Liver (tissue), 9 donors: Measurements from ENCODE around the gene FBXL13. TPM values are rescaled to one million over a fixed set of nuclear protein-coding genes. Genes with fewer than 3 reads are reported as not detected.

Experiments
- DNase-seq: peaks from one replicate; pipeline ENCODE4 v3.0.0-alpha.2; 2017; ENCODE audit warnings: low spot score
- H3K27ac ChIP-seq, 2 donors: one replicate each; pipeline ENCODE4 v1.7.0; 2013; ENCODE audit warnings: inconsistent platforms in 2 of 2, low read length in 2 of 2, control low read depth in 1 of 2, low read depth in 1 of 2, mild to moderate bottlenecking in 1 of 2
- H3K27me3 ChIP-seq, 4 donors: one replicate each; pipeline versions ENCODE4 v1.6.1 to v1.7.0; 2013; ENCODE audit warnings: low read length in 3 of 4, inconsistent platforms in 1 of 4, mild to moderate bottlenecking in 1 of 4, moderate library complexity in 1 of 4; ENCODE audit not compliant: control insufficient read depth in 4 of 4, insufficient read depth in 4 of 4
- H3K36me3 ChIP-seq, 4 donors: one replicate each; pipeline versions ENCODE4 v1.6.1 to v1.7.0; 2013; ENCODE audit warnings: low read length in 3 of 4, mild to moderate bottlenecking in 3 of 4, low read depth in 1 of 4, moderate library complexity in 1 of 4; ENCODE audit not compliant: control insufficient read depth in 4 of 4, insufficient read depth in 3 of 4
- H3K4me1 ChIP-seq, 4 donors: one replicate each; pipeline versions ENCODE4 v1.6.1 to v1.7.0; 2013; ENCODE audit warnings: low read length in 3 of 4, mild to moderate bottlenecking in 3 of 4, moderate library complexity in 1 of 4; ENCODE audit not compliant: control insufficient read depth in 4 of 4, insufficient read depth in 4 of 4
- H3K4me3 ChIP-seq, 3 donors: one replicate each; pipeline versions ENCODE4 v1.6.1 to v1.7.0; 2013; ENCODE audit warnings: low read length in 3 of 3, control low read depth in 1 of 3, low read depth in 1 of 3, mild to moderate bottlenecking in 1 of 3
- H3K9ac ChIP-seq, 2 donors: one replicate each; pipeline ENCODE4 v1.7.0; 2013; ENCODE audit warnings: low read length in 2 of 2, mild to moderate bottlenecking in 2 of 2, moderate library complexity in 2 of 2, control low read depth in 1 of 2, low read depth in 1 of 2
- H3K9me3 ChIP-seq, 4 donors: one replicate each; pipeline versions ENCODE4 v1.6.1 to v1.7.0; 2013; ENCODE audit warnings: low read length in 3 of 4; ENCODE audit not compliant: control insufficient read depth in 4 of 4
- CTCF ChIP-seq: fragments of 150-350 bp; IDR thresholded peaks from 2 replicates; pipeline ENCODE4 v1.5.1; 2017; ENCODE audit warnings: improper control_type of control experiment, low read depth, low read length; ENCODE audit not compliant: missing input control
- EGR1 ChIP-seq, 2 donors: IDR thresholded peaks; 2 replicates each; pipeline ENCODE4 v1.6.1; 2016 to 2018; ENCODE audit warnings: antibody characterized with exemption in 2 of 2, low read depth in 2 of 2
- FOXA1 ChIP-seq: IDR thresholded peaks from 2 replicates; pipeline ENCODE4 v1.6.1; 2016; ENCODE audit warnings: antibody characterized with exemption
- FOXA2 ChIP-seq: IDR thresholded peaks from 2 replicates; pipeline ENCODE4 v1.6.1; 2016; ENCODE audit warnings: antibody characterized with exemption
- GABPA ChIP-seq, 2 donors: IDR thresholded peaks in 1 of 2; conservative IDR thresholded peaks in 1 of 2; 2 replicates each; pipeline ENCODE4 v1.6.1; 2016; ENCODE audit warnings: antibody characterized with exemption in 2 of 2, mild to moderate bottlenecking in 1 of 2, moderate library complexity in 1 of 2
- HNF4A ChIP-seq, 2 donors: conservative IDR thresholded peaks; 2 replicates each; pipeline ENCODE4 v1.6.1; 2016; ENCODE audit warnings: antibody characterized with exemption in 2 of 2, mild to moderate bottlenecking in 2 of 2
- JUND ChIP-seq, 2 donors: IDR thresholded peaks; 2 replicates each; pipeline ENCODE4 v1.6.1; 2016; ENCODE audit warnings: antibody characterized with exemption in 2 of 2
- NR2F2 ChIP-seq: IDR thresholded peaks from 2 replicates; pipeline ENCODE4 v1.6.1; 2016; ENCODE audit warnings: antibody characterized with exemption
- RAD21 ChIP-seq, 2 donors: IDR thresholded peaks; 2 replicates each; pipeline ENCODE4 v1.6.1; 2016; ENCODE audit warnings: antibody characterized with exemption in 2 of 2, mild to moderate bottlenecking in 2 of 2
- RXRA ChIP-seq, 2 donors: IDR thresholded peaks; 2 replicates each; pipeline ENCODE4 v1.6.1; 2017 to 2018; ENCODE audit warnings: antibody characterized with exemption in 2 of 2, mild to moderate bottlenecking in 1 of 2
- SP1 ChIP-seq: IDR thresholded peaks from 2 replicates; pipeline ENCODE4 v1.6.1; 2018; ENCODE audit warnings: antibody characterized with exemption, mild to moderate bottlenecking
- YY1 ChIP-seq: IDR thresholded peaks from 2 replicates; pipeline ENCODE4 v1.6.1; 2016; ENCODE audit warnings: antibody characterized with exemption, mild to moderate bottlenecking
- ZBTB33 ChIP-seq: IDR thresholded peaks from 2 replicates; pipeline ENCODE4 v1.6.1; 2016; ENCODE audit warnings: antibody characterized with exemption
- WGBS: extraction: QIAGEN DNeasy Blood & Tissue Kit; methylation state at CpG from one replicate; pipeline ENCODE4 v1.1.7; 2013; 5-methylcytosine and 5-hydroxymethylcytosine counted together
- polyA plus RNA-seq, 2 donors: library from polyadenylated mRNA; stranded (reverse) in 1 of 2; unstranded in 1 of 2; fragments of 200-250 nt in 1 of 2; fragments of >200 nt in 1 of 2; fragmentation: Nextera tagmentation in 1 of 2; extraction: Ambion mirVana in 1 of 2; gene quantifications; one replicate each; pipeline versions ENCODE4 v1.2.1 to v1.2.3, GENCODE V29; 2013 to 2015
- total RNA-seq, 2 donors: library from RNA; depleted of rRNA; stranded (reverse); fragments of >200 nt; gene quantifications; one replicate each; pipeline ENCODE4 v1.2.3, GENCODE V29; 2014
- TF ChIP-seq, protein P1 (sequence below): IDR thresholded peaks from 2 replicates; pipeline ENCODE4 v1.6.1; 2016; ENCODE audit warnings: antibody characterized with exemption
- TF ChIP-seq, protein P2 (sequence below): IDR thresholded peaks from 2 replicates; pipeline ENCODE4 v1.6.1; 2016; ENCODE audit warnings: antibody characterized with exemption, mild to moderate bottlenecking
- TF ChIP-seq, protein P3 (sequence below): IDR thresholded peaks from 2 replicates; pipeline ENCODE4 v1.6.1; 2016; ENCODE audit warnings: antibody characterized with exemption
- donor health status: healthy.
- donor health status: healthy.
- donor health status: healthy.
- donor health status: healthy.
- donor health status: healthy.

The FBXL13 gene
- total and polyA plus RNA-seq, 4 donors: 0.03 to 0.75 (median 0.70) TPM; not detected in 1

GRCh38 chr7:102988631-102989560 lies 85.7 kb downstream of the FBXL13 start:
- H3K4me1 ChIP-seq: no peaks in the 10 kb centered on the region
- H3K27me3 ChIP-seq: no peaks in the 10 kb centered on the region
- DNase-seq: no peak
- H3K9ac ChIP-seq: no peak overlapping the region
- no peaks in the 10 kb centered on the region for H3K9me3 ChIP-seq
- no peaks in the 10 kb centered on the region for H3K36me3 ChIP-seq
- TF ChIP-seq, protein P1, sequence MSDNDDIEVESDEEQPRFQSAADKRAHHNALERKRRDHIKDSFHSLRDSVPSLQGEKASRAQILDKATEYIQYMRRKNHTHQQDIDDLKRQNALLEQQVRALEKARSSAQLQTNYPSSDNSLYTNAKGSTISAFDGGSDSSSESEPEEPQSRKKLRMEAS: no peak
- TF ChIP-seq, protein P2, sequence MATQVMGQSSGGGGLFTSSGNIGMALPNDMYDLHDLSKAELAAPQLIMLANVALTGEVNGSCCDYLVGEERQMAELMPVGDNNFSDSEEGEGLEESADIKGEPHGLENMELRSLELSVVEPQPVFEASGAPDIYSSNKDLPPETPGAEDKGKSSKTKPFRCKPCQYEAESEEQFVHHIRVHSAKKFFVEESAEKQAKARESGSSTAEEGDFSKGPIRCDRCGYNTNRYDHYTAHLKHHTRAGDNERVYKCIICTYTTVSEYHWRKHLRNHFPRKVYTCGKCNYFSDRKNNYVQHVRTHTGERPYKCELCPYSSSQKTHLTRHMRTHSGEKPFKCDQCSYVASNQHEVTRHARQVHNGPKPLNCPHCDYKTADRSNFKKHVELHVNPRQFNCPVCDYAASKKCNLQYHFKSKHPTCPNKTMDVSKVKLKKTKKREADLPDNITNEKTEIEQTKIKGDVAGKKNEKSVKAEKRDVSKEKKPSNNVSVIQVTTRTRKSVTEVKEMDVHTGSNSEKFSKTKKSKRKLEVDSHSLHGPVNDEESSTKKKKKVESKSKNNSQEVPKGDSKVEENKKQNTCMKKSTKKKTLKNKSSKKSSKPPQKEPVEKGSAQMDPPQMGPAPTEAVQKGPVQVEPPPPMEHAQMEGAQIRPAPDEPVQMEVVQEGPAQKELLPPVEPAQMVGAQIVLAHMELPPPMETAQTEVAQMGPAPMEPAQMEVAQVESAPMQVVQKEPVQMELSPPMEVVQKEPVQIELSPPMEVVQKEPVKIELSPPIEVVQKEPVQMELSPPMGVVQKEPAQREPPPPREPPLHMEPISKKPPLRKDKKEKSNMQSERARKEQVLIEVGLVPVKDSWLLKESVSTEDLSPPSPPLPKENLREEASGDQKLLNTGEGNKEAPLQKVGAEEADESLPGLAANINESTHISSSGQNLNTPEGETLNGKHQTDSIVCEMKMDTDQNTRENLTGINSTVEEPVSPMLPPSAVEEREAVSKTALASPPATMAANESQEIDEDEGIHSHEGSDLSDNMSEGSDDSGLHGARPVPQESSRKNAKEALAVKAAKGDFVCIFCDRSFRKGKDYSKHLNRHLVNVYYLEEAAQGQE: no peak
- TF ChIP-seq GABPA (IDR thresholded peaks at IDR 0.05 in 1 of 2, conservative IDR thresholded peaks at IDR 0.05 in 1 of 2) (no peak), SP1 (no peak), CTCF (no peak), JUND (IDR thresholded peaks at IDR 0.05) (no peak), ZBTB33 (no peak), YY1 (no peak), FOXA1 (no peak), RXRA (IDR thresholded peaks at IDR 0.05) (no peak), HNF4A (conservative IDR thresholded peaks at IDR 0.05) (no peak), EGR1 (IDR thresholded peaks at IDR 0.05; ENCODE audit: low read depth in 2 of 2) (no peak), NR2F2 (no peak), FOXA2 (no peak), RAD21 (IDR thresholded peaks at IDR 0.05) (no peak)
- TF ChIP-seq, protein P3, sequence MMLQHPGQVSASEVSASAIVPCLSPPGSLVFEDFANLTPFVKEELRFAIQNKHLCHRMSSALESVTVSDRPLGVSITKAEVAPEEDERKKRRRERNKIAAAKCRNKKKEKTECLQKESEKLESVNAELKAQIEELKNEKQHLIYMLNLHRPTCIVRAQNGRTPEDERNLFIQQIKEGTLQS: no peak
- WGBS: 71% methylated on average over 6 of the region's 6 CpGs
- H3K27ac ChIP-seq: no peak overlapping the region
- H3K4me3 ChIP-seq: no peak overlapping the region
